Measurements from ENCODE around the gene GDF9. TPM values are rescaled to one million over a fixed set of nuclear protein-coding genes. Genes with fewer than 3 reads are reported as not detected.

Gene GDF9
- total and polyA plus RNA-seq, 10 of the 15 experiments (the other 5 are each of a cell fraction or from before 2014, with no cell fraction given) = 0.11 to 1.5 (median 0.34) TPM

DNA sequence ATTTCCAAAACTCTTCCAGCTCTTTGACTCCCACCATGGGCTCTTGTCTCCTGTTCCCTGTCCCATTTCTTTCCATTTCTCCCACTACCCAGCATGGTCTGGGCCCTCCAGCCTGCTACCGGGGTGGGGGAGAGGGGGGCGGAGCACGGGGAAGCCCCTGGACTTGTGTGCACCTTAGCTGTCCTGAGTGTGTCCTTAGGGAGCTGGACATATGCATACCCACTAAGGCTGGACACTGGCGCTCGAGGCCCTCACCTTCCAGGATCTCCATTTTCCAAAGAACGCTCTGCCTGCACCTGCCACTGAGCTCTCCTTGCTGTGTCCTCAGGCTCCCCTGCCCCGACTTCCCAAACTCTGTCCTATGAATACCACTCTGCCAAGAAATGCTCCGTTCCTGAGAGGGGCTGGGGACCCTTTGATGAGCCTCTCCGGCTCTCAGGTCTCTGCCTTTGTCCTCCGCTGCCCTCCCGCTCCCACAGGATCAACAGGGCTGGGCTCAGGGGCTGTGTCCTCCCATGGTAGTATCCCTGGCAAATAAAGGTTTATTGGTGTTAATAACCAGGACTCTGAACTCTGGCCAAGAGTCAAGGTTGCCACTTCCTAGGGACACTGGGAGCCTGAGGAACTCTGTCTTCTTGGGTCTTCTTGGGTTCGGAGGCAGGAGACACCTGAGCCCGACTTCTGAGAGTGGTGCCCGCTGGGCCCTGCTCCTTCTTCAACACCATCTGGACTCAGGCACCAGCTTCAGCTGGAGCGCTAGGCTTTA is 35.0 kb downstream of the GDF9 start:
- peak overlapping the region; percentile 59 for H3K4me3 ChIP-seq
- FAIRE-seq (no peak), DNase-seq (ENCODE audit: low read depth, low spot score) (no peak), ATAC-seq (no peak)
- peak overlapping the region; percentile 94 for H2AFZ ChIP-seq (ENCODE audit: control insufficient read depth, low read depth, low read length)
- H3K9me3 ChIP-seq (replicated peaks; ENCODE audit: control insufficient read depth, insufficient read depth, low read length) = no peaks in the 10 kb centered on the region
- SMC1A ChIA-PET (ENCODE audit: uncharacterized antibody, unreplicated experiment) = interaction anchor here (0.7 kb wide), 1 partner anchor 274 kb away, joined by 3 read pairs; no protein-coding TSS in a partner anchor
- no peaks in the 10 kb centered on the region; the same call in 1 of the 2 replicates for H3K4me1 ChIP-seq (ENCODE audit: control insufficient read depth, insufficient read depth, low read length)
- CTCF ChIA-PET = interaction anchor here (0.7 to 6.0 kb wide), 7 partner anchors 11 to 405 kb away, joined by 3 to 46 read pairs (median 6); partner anchors contain the start of genes GDF9 and UQCRQ
- H3K36me3 ChIP-seq (ENCODE audit: control insufficient read depth in 2 of 2, insufficient read depth in 2 of 2, low read length in 1 of 2) = no peaks in the 10 kb centered on the region
- H3K9ac ChIP-seq (ENCODE audit: control insufficient read depth, insufficient read depth, low read length) = no peak overlapping the region
- in situ Hi-C loops (cut with MboI) (no loop called here), intact Hi-C loops (cut with micrococcal nuclease; ENCODE audit: unreplicated experiment) (loop anchor here (2.0 kb wide), 1 partner anchor 36 kb away; the partner anchor contains the start of genes GDF9 and UQCRQ)
- RAD21 ChIA-PET (ENCODE audit: unreplicated experiment) = interaction anchor here (1.8 kb wide), 1 partner anchor 52 kb away, joined by 5 read pairs; no protein-coding TSS in a partner anchor
- peaks cover 0 to 1% of the 10 kb centered on the region in 2 experiments; a peak in 2 of 4 replicates for H3K27me3 ChIP-seq (replicated peaks in 1 of 2; ENCODE audit: control insufficient read depth in 2 of 2, insufficient read depth in 2 of 2, low read length in 1 of 2)
- 87% methylated on average over 13 of the region's 15 CpGs for WGBS (ENCODE audit: insufficient coverage, insufficient replicate concordance, low lambda C conversion rate, missing lambda C conversion rate)
- POLR2A ChIA-PET = interaction anchor here (0.8 to 1.1 kb wide), 4 partner anchors 26 to 273 kb away, joined by 3 read pairs; no protein-coding TSS in a partner anchor
- TF ChIP-seq, protein P1, sequence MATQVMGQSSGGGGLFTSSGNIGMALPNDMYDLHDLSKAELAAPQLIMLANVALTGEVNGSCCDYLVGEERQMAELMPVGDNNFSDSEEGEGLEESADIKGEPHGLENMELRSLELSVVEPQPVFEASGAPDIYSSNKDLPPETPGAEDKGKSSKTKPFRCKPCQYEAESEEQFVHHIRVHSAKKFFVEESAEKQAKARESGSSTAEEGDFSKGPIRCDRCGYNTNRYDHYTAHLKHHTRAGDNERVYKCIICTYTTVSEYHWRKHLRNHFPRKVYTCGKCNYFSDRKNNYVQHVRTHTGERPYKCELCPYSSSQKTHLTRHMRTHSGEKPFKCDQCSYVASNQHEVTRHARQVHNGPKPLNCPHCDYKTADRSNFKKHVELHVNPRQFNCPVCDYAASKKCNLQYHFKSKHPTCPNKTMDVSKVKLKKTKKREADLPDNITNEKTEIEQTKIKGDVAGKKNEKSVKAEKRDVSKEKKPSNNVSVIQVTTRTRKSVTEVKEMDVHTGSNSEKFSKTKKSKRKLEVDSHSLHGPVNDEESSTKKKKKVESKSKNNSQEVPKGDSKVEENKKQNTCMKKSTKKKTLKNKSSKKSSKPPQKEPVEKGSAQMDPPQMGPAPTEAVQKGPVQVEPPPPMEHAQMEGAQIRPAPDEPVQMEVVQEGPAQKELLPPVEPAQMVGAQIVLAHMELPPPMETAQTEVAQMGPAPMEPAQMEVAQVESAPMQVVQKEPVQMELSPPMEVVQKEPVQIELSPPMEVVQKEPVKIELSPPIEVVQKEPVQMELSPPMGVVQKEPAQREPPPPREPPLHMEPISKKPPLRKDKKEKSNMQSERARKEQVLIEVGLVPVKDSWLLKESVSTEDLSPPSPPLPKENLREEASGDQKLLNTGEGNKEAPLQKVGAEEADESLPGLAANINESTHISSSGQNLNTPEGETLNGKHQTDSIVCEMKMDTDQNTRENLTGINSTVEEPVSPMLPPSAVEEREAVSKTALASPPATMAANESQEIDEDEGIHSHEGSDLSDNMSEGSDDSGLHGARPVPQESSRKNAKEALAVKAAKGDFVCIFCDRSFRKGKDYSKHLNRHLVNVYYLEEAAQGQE (IDR thresholded peaks at IDR 0.05; ENCODE audit: low read depth, low read length) = no peak
- no peak for TF ChIP-seq NFYB (IDR thresholded peaks at IDR 0.05; ENCODE audit: insufficient read depth, low read depth, low read length)
- TF ChIP-seq WRNIP1 (IDR thresholded peaks at IDR 0.05; ENCODE audit: borderline replicate concordance, low read depth, low read length) = no peak
- TF ChIP-seq SREBF2 (IDR thresholded peaks at IDR 0.05; ENCODE audit: low read length) = no peak
- no peak for TF ChIP-seq MEF2A (IDR thresholded peaks at IDR 0.05; ENCODE audit: insufficient read depth, low read depth, low read length)
- no peak for TF ChIP-seq EED (IDR thresholded peaks at IDR 0.05; ENCODE audit: low read depth)
- TF ChIP-seq RAD21 (IDR thresholded peaks at IDR 0.05; ENCODE audit: insufficient read depth, low read depth, low read length) = no peak
- no peak for TF ChIP-seq ZNF384 (IDR thresholded peaks at IDR 0.05; ENCODE audit: borderline replicate concordance, low read depth, low read length)
- TF ChIP-seq DPF2 (IDR thresholded peaks at IDR 0.05) = no peak
- TF ChIP-seq NR2C1 (IDR thresholded peaks at IDR 0.05) = no peak
- no peak for TF ChIP-seq MAX (IDR thresholded peaks at IDR 0.05; ENCODE audit: low read depth, low read length)
- no peak for TF ChIP-seq FOXM1 (IDR thresholded peaks at IDR 0.05; ENCODE audit: low read depth, low read length)
- TF ChIP-seq, protein P2, sequence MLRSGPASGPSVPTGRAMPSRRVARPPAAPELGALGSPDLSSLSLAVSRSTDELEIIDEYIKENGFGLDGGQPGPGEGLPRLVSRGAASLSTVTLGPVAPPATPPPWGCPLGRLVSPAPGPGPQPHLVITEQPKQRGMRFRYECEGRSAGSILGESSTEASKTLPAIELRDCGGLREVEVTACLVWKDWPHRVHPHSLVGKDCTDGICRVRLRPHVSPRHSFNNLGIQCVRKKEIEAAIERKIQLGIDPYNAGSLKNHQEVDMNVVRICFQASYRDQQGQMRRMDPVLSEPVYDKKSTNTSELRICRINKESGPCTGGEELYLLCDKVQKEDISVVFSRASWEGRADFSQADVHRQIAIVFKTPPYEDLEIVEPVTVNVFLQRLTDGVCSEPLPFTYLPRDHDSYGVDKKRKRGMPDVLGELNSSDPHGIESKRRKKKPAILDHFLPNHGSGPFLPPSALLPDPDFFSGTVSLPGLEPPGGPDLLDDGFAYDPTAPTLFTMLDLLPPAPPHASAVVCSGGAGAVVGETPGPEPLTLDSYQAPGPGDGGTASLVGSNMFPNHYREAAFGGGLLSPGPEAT (IDR thresholded peaks at IDR 0.05; ENCODE audit: low read depth) = no peak
- TF ChIP-seq EZH2 (IDR thresholded peaks at IDR 0.05; ENCODE audit: borderline replicate concordance, control insufficient read depth, low read depth, low read length) = no peak
- H3K4me2 ChIP-seq (ENCODE audit: control insufficient read depth, insufficient read depth) = no peak overlapping the region; the same call in 1 of the 2 replicates
- no peak overlapping the region for H3K27ac ChIP-seq (ENCODE audit: control insufficient read depth, insufficient read depth)
- H4K20me1 ChIP-seq (ENCODE audit: control insufficient read depth, insufficient read depth) = no peaks in the 10 kb centered on the region
- no peaks in the 10 kb centered on the region for H3K79me2 ChIP-seq (ENCODE audit: control insufficient read depth, insufficient read depth, low read length)
- BruUV-seq (replicated peaks) = no TSS peak

All from GM12878 (cell line).